HG03565 (cell line): ENCODE data around the gene COG6.

Experiments used
- ATAC-seq: cut with Tn5 transposase; IDR thresholded peaks from one replicate; pipeline ENCODE4 v1.9.1; 2021; ENCODE audit warnings: mild to moderate bottlenecking, moderate library complexity; ENCODE audit not compliant: unreplicated experiment

COG6 gene

GRCh38 chr13:39767791-39768517 lies 112.5 kb downstream of the COG6 start:
- no peak for ATAC-seq

GRCh38 chr13:39768962-39769361 lies 113.5 kb downstream of the COG6 start:
- ATAC-seq: no peak

GRCh38 chr13:39770221-39771090 lies 115.0 kb downstream of the COG6 start:
- ATAC-seq: no peak

GRCh38 chr13:39773833-39774232 lies 118.4 kb downstream of the COG6 start:
- ATAC-seq: no peak

- ATAC-seq: no peak
These were observed 121.0 kb downstream of the COG6 start for GRCh38 chr13:39776439-39776838.

GRCh38 chr13:39777021-39777420 lies 121.6 kb downstream of the COG6 start:
- ATAC-seq: no peak

GRCh38 chr13:39777527-39778061 lies 122.1 kb downstream of the COG6 start:
- no peak for ATAC-seq

GRCh38 chr13:39779337-39780265 lies 124.1 kb downstream of the COG6 start:
- ATAC-seq: no peak

GRCh38 chr13:39780711-39781110 lies 125.2 kb downstream of the COG6 start:
- ATAC-seq: no peak

- no peak for ATAC-seq
These were observed 125.9 kb downstream of the COG6 start for GRCh38 chr13:39781381-39781780.

- no peak for ATAC-seq
These were observed 127.6 kb downstream of the COG6 start for GRCh38 chr13:39783051-39783450.

- no peak for ATAC-seq
These were observed 128.9 kb downstream of the COG6 start for GRCh38 chr13:39784347-39784746.

- no peak for ATAC-seq
These were observed 130.6 kb downstream of the COG6 start for GRCh38 chr13:39786091-39786490.

GRCh38 chr13:39787086-39787487 lies 131.6 kb downstream of the COG6 start:
- no peak for ATAC-seq

- no peak for ATAC-seq
These were observed 132.6 kb downstream of the COG6 start for GRCh38 chr13:39788102-39788501.

- ATAC-seq: no peak
These were observed 134.0 kb downstream of the COG6 start for GRCh38 chr13:39789451-39789850.
